HTR-8/SVneo (cell line): ENCODE results near the gene CEPT1.

Experiments
- DNase-seq: peaks from one replicate; pipeline ENCODE4 v3.0.0; 2011; ENCODE audit warnings: low spot score, mixed read lengths; ENCODE audit not compliant: insufficient read length
- FAIRE-seq: peaks from 2 replicates; lab custom pipeline; 2011; peaks lifted over from hg19 to GRCh38; lab: Jason Lieb, UNC

Gene CEPT1

DNA sequence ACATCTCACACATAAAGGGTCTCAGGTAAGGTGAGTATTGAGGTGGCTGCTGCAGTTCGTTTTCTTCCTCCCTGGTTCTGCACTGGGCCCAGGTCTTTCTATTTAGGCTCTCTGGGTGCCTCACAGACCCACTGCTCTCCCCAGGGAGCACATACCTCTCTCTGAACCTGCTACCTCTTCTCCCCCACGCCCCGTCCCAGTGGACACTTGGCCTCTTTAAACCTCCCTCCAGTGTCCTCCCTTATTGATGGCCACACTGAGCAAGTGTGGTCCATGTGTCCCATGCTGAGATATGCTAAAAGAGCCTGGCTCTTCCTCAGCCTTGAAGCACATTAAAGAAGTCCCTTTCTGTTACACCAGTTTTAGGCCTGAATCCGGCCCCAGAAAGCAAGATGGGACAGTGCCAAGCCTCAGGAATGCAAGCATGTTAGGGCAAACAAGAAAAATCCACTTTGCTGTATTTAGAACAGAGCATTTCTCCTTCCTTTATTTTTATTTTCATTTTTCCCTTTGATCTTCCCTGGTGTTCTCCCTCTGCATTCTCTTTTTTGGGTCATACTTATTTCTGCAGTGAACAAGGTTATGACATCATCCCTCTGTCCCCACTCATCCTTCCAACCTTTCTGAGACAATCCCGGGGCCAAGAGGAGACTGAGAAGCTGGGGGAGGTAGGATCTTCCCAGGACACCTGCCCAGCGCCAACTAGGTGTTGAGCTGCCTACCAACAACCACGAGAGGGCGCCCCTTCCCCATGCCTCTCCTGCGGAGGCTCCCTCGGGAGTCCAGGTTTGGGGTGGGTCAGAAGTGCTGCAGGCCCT, 82.5 kb downstream of the CEPT1 start:
- no peak for FAIRE-seq
- peak; percentile 67 for DNase-seq

- DNase-seq, result no peak
- FAIRE-seq, result no peak
Measured at GRCh38 chr1:111223126-111223685, 83.2 kb downstream of the CEPT1 start.

DNA sequence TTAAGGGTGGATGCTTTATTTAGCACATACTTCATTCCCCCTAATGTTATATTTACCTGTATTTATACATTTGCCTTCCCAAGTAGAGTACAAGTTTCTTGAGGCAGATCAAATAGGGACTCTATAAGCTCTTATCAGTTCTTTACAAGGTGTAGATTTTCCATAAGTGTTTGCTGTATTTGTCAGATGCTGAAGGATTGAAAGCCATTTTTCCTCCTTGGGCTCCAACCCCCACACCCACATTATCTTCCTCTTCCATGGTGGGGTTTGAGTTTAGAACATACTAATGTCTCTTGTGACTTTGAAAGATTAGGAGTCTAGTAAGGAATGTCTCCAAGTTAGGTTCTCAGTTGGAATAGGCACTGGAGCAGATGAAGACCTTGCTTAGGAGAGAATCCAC, 85.1 kb downstream of the CEPT1 start:
- FAIRE-seq, result no peak
- no peak for DNase-seq

DNA sequence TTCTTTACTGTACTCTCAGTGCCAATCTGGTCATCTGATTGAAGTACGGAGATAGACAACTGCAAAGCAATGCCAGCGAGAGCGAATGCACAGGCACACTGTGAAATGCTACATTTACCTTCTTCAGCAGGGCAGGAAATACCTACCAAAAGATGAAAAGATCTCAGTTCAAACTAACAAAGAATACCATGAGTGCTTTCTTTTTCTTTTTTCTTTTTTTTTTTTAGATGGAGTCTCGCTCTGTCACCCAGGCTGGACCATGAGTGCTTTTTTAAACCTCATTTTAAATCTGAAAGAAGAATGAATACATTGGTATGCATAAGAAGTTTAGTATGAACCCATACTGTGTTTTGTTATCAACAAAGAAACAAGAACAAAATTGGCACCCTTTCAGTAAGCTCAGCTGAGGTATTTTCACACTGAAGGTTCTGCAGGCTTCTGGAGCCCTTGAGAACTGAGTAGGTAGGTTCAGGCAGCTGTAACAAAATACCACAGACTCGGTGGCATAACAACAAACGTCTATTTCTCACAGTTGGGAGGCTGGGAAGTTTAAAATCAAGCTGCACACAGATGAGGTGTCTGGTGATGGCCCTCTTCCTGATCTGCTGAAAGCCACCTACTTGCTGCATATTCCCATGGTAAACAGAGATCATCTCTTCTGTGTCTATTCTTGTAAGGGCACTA, 85.8 kb downstream of the CEPT1 start:
- DNase-seq, result no peak
- FAIRE-seq, result no peak

- DNase-seq (no peak), FAIRE-seq (no peak)
Measured at GRCh38 chr1:111227434-111227833, 87.4 kb downstream of the CEPT1 start, which contains the start of gene CHI3L2. TSS of gene CHI3L2 (plus strand) at chr1:111227713. CDS start at chr1:111227730, 17 bp downstream.

DNA sequence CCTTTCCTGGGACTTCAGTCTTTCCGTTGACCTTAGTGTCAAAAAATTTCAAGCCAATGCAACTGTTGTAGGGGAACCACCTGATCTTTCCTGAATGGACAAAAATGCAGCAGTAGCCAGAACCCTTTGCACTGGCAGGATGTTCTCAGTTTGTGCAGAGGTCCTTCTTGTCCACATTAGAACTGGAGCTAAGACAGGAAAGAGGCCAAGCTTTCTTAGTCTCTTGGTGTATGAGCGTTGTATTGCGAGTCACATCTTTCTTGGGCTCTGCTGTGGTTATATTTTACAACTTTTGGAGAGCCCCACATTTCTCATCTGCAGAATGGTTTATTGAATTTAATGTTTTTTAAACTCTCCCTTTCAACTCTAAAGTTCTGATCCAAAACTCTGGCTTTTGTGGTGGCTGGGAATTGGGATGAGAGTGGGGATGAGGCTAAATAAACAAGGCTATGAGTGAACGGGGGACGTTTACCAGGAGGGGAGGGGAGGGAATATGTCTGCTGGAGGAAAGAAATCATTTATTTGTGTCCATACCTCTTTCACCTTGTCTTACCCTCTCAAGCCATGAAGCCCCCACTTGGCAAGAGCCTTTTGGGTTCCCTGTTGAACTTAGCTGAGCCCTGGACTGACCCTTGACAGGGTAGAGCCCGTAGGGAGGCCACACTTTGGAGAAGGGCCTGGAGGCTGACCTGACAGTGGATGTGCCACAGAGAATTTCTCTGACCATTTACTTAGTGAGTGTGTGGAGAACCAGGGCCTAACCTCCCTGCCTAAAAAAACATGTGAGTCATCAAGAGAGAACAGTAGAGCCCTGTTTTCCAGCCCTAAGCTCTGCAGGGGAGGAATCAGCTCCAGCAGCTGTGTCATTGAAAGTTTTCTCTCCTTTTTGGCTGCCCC, 88.1 kb downstream of the CEPT1 start:
- FAIRE-seq (no peak), DNase-seq (no peak)

DNA sequence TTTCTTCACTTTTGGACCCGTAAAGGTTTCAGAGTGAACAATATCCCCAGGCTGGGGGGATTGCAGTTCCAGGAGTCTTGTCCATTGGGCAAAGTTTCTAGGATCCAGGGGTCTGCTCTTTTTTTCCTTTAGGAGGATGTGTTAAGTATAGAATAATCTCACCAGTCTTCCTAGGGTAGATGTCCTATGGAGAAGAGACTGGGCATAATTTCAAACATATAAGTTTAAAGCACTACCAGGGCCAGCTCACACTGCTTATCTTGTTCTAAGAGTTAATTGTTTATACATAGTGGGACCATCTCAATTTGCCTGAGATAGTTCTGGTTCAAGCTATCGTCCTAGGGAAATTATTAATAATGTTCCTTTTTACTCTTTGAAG, 88.7 kb downstream of the CEPT1 start:
- no peak for FAIRE-seq

DNA sequence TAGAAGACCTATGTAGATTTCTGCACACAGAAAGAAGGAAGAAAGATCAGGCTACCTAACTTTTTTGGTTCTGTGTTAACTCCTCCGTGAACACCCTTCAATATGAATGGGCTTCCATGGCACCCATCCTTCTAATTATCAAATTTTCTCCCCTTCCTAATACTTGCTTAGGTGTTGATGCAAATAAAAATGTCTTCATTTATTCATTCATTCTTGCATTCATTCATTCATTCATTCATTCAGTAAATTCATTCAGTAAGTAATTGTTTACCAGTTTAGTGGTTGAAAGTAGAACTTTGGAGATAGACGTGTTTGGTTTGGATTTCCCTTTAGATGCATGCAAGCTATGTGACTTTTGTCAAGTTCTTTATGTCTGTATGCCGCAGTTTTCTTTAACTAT, 92.1 kb downstream of the CEPT1 start:
- DNase-seq (no peak), FAIRE-seq (no peak)

More for the DNA sequence above, 88.7 kb downstream of the CEPT1 start:
- no peak for DNase-seq

GRCh38 chr1:111234258-111234657, 94.2 kb downstream of the CEPT1 start:
- DNase-seq (no peak), FAIRE-seq (no peak)
